Neutrophil (primary cell): Measurements from ENCODE around the gene TACR2.
A peak's percentile ranks its signal among the peaks of the same experiment; 100 is the strongest.

ENCODE experiments used
- H3K27ac ChIP-seq: fragments of 200-600 bp; sonication (generic); 2 replicates; pipeline ENCODE4 v1.5.1; 2016; ENCODE audit warnings: mild to moderate bottlenecking, moderate library complexity
- H3K27me3 ChIP-seq: fragments of 200-600 bp; sonication (generic); 2 replicates; pipeline ENCODE4 v1.6.0; 2016; ENCODE audit warnings: mild to moderate bottlenecking
- H3K36me3 ChIP-seq: fragments of 200-600 bp; sonication (generic); 2 replicates; pipeline ENCODE4 v1.5.1; 2017
- H3K4me1 ChIP-seq, 2 experiments: fragments of 200-600 bp in 1 of 2; sonication (generic) in 1 of 2; 1 replicate in 1 of 2; 2 replicates in 1 of 2; pipeline versions ENCODE4 v1.5.1 to v1.6.1; 2013 to 2016; ENCODE audit warnings: low read depth in 1 of 2, low read length in 1 of 2, mild to moderate bottlenecking in 1 of 2, moderate library complexity in 1 of 2; ENCODE audit not compliant: control insufficient read depth in 1 of 2, insufficient read depth in 1 of 2
- H3K4me3 ChIP-seq, 2 experiments: fragments of 200-600 bp in 1 of 2; sonication (generic) in 1 of 2; 1 replicate in 1 of 2; 2 replicates in 1 of 2; pipeline ENCODE4 v1.5.1; 2013 to 2016; ENCODE audit warnings: low read depth in 1 of 2, low read length in 1 of 2, mild to moderate bottlenecking in 1 of 2, moderate library complexity in 1 of 2
- H3K9me3 ChIP-seq: fragments of 200-600 bp; sonication (generic); 2 replicates; pipeline ENCODE4 v1.5.1; 2016
- TF ChIP-seq, protein P1 (sequence below): fragments of 200-600 bp; sonication (generic); IDR thresholded peaks from 2 replicates; pipeline ENCODE4 v1.5.1; 2016; ENCODE audit warnings: antibody characterized with exemption

TACR2 gene

DNA sequence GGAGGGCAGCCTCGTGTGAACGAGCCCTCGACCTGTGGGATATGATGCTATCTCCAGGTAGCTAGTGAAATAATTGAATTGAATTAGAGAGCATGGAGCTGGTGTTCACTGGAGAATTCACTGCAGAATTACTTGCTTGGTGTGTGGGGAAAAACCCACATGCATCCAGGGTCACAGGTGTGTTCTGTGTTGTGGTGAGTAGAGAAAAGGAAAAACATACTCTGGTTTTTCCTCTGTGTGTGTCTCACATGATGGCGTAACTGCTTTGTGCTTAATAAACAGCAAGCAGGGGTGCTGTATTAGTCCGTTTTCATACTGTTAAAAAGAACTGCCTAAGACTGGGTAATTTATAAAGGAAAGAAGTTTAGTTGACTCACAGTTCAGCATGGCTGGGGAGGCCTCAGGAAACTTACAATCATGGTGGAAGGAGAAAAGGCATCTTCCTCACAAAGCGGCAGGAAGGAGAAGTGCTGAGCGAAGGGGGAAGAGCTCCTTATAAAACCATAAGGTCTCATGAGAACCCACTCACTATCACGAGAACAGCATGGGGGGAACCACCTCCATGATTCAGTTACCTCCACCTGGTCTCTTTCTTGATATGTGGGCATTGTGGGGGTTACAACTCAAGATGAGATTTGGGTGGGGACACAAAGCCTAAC, 62.6 kb downstream of the TACR2 start:
- TF ChIP-seq, protein P1, sequence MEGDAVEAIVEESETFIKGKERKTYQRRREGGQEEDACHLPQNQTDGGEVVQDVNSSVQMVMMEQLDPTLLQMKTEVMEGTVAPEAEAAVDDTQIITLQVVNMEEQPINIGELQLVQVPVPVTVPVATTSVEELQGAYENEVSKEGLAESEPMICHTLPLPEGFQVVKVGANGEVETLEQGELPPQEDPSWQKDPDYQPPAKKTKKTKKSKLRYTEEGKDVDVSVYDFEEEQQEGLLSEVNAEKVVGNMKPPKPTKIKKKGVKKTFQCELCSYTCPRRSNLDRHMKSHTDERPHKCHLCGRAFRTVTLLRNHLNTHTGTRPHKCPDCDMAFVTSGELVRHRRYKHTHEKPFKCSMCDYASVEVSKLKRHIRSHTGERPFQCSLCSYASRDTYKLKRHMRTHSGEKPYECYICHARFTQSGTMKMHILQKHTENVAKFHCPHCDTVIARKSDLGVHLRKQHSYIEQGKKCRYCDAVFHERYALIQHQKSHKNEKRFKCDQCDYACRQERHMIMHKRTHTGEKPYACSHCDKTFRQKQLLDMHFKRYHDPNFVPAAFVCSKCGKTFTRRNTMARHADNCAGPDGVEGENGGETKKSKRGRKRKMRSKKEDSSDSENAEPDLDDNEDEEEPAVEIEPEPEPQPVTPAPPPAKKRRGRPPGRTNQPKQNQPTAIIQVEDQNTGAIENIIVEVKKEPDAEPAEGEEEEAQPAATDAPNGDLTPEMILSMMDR = no peak
- no peaks in the 10 kb centered on the region for H3K27me3 ChIP-seq
- no peaks in the 10 kb centered on the region for H3K36me3 ChIP-seq
- no peaks in the 10 kb centered on the region for H3K9me3 ChIP-seq
- peaks cover 30 to 33% of the 10 kb centered on the region in 2 experiments for H3K4me1 ChIP-seq
- H3K4me3 ChIP-seq = no peak overlapping the region
- H3K27ac ChIP-seq = peak overlapping the region; percentile 41
